ENCODE data around the gene NINL.
A peak's percentile ranks its signal among the peaks of the same experiment; 100 is the strongest.
"Not testable (repeated sequence)": the region's sequence is repeated elsewhere in the genome, so short reads cannot be mapped to it uniquely, and the experiment has no call there.

NINL gene

DNA sequence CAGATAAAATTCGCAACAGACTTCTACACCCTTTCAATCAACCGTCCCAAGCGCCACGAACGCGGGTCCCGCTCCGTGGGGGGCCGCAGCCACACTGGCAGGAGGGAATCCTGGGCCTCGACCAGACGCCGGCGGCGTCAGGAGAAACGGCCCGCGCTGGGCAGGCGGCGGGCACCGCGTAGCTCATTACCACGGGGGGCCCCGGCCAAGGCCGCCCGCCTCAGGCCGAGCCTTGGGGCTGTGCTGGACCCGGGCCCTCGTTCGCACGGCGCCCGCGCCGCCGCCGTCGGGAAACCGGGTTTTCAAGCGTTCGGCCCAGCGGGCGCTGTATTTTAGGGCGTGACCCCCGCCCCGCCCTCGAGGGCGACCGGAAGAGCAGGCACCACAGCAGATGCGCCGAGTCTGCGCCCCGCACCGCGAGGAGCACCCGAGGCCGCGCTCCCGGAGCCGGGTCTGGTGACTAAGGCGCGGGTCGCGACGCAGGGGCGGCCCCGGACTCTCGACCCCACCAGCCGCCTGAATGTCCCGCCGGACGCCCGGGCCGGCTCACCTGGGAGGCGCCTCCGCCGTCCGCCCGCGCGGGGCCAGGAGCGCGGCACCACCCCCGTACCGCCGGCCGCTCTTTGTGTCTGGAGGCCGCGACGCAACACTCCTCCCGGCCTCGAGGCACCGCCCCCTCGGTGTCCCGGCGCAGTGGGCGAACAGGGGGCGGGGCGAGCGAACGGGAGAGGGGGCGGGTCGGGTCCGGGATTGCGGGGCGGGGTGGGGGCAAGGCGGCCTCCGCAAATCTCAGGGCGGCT is at the start of gene NINL:
TSS of gene NINL (minus strand) at position 627 of the 800 bp plus-strand sequence. CDS start 58,944 bp downstream, outside the sequence.
- DNase-seq (ENCODE audit: low spot score) = peak; percentile 62

DNA sequence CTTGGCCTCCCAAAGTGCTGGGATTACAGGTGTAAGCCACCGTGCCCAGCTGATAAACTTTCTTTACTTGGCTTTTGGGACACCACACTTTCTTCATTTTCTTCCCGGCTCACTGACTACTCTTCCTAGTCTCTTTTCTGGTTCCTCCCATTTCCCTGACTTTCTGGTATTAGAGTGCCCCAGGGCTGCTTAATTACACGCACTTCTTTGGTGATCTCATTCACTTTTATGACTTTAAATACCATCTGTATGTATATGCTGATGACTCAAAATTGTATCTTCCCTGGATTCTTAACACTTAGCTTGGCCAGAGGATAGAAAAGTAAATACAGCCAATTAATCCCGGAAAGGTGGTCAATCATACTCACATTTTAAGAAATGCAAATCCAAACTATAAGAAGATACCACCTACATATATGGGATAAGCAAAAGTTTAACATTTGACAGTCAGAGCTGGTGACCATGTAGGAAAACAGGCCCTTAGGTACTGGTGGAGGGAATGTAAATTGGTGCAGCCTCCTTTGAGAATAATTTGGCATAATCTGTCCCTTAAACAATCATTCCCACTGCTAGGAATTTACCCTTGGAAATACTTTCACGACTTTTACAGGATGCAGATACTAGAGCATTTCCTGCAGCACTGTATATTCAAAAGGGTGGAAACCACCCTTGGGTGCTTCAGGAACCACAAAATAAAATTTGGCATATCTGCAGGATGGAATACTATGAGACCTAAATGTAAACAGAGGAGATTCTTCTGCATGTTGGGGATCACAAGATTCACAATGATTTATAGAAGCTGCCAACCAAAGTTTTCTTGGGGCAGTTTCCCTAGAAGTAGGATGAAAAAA is 47.8 kb upstream of the NINL start:
- peak; percentile 81 for DNase-seq (ENCODE audit: low spot score)

DNA sequence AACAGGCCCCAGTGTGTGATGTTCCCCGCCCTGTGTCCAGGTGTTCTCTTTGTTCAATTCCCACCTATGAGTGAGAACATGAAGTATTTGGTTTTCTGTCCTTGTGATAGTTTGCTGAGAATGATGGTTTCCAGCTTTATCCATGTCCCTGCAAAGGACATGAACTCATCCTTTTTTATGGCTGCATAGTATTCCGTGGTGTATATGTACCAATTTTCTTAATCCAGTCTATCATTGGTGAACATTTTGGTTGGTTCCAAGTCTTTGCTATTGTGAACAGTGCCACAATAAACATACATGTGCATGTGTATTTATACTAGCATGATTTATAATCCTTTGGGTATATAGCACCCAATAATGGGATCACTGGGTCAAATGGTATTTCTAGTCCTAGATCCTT is 45.3 kb upstream of the NINL start:
- not testable (repeated sequence) for DNase-seq (ENCODE audit: low spot score)

DNA sequence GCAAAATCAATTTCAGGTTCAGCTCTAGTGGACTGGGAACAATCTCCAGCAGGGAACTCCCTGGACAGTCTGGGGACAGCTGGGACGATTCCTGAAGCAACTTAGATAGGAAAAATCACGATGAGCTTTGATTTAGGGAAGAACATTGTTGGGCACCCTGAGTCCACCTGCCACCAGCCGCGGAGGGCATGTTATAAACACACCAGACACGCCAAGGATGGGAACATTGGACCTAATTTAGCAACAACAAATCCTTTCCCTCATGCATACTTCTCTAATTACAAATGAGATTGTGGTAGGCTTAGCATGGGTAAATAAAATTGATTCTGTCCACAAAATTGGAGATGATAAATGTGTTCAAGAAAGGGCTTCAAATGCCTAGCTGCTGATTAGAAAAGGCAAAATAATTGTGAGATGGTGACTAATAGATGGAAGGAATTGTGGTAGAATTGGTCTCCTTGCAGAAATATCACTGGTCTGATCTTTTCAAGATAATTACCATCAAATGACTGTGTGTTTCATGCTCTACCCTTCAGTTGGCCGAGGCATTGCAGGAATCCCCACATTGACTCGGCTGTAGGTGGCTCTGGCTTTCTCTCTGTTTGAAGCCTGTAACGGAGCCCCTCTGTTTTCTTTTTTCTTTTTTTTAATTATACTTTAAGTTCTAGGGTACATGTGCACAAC is 44.6 kb upstream of the NINL start:
- no peak for DNase-seq (ENCODE audit: low spot score)

DNA sequence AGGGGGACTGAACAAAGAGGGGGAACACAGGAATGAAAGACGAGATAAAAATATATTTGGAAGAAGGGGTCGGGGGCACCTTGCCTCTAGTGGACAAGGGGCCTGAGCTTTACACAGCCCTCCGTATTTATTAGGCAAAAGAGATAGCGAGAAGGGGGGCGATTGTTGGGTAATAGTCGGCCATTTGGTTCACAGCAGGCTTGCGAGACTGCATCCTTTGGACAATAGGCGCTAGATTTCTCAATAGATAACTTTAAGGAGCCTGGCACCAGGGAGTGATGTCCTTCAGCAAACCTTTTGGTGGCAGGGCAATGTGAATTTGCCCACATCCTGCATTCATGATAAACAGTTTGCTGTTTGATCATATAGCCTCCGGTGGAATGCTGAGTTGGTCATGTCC is 41.4 kb upstream of the NINL start:
- DNase-seq (ENCODE audit: low spot score) = no peak

DNA sequence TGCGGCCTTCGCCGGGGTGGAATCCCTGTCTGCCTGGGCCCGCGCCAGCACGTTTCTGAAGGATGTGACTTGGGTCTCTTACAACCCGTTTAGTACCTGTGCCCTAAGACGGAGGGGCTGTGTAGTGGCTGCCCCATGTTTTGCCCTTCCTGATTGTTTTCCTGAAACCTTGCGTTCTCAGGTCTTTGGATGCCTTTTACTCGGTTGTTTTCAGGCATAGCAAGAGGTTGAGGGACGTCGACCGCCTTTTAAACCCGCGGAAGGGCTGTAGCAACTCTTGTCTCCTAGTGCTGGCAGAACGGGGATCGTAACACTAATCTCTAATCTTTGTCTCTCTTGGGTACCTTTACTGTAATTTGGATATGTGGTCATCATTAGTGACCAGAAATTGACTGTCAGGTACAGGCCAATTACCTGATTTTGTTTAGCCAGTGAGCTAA is 39.2 kb upstream of the NINL start:
- peak; percentile 62 for DNase-seq (ENCODE audit: low spot score)

DNA sequence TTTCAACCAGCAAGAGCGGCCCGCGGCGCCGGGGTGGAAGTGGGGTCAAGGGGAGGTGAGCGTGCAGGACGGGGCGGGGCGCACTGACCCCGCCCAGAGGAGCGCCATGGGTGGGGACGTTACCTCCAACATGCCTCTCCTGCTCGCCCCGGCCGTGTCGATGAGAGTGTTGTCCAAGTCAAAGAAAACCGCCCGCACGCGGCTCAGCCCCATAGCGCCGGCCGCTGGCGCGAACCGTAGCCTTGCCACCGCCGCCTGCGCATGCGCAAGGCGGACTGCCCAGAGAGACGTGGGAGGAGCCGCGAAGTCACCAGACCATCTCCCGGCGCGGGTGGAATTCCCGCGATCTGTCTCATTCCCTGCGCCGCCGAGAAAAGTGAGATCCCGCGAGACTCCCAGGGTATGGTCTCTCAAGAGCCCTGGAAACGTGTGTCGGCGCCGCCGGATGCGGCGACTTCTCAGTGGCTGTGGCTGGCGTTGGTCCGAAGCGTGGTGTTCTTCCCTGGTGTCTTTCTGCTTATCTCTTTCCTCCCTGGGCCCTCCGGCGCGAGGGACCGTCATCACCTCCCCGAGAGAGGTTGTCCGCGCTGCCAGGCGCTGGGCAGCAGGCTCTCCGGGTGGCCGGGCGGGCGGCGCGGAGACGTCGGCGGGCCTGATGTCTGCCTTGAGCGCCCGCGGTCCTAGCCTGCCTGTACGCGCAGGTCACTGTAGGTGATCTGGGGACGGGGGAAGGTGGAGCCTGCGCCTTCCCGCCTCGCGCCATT is 38.6 kb upstream of the NINL start, which contains the start of gene NANP:
TSS of gene NANP (minus strand) at position 279 of the 764 bp plus-strand sequence. CDS start at position 213, 66 bp downstream.
- peak; percentile 98 for DNase-seq (ENCODE audit: low spot score)

DNA sequence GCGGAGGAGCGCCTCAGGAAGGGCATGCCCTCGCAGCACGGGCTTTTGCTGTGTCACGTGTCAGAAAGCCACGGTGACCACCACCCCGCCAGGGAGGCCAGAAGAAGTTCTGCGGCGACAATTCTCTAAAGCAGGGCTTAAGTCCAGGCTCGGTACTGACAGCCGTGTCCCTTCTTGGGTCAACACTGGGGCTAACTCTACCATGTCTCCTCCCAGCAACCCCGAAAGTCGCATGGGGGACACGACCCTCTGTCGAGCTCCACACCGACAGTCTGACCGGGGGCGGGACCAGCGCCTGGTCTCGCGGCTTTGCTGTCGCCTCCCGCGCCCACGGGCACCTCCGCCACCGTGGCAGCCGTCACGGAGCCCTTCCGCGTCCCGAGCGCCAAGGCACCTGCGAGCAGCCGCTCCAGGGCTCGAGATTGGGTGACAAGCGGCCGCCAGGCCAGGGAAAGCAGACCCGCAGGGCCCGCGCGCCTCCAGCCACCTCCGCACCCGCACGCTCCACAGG is 37.9 kb upstream of the NINL start:
- peak; percentile 63 for DNase-seq (ENCODE audit: low spot score)

DNA sequence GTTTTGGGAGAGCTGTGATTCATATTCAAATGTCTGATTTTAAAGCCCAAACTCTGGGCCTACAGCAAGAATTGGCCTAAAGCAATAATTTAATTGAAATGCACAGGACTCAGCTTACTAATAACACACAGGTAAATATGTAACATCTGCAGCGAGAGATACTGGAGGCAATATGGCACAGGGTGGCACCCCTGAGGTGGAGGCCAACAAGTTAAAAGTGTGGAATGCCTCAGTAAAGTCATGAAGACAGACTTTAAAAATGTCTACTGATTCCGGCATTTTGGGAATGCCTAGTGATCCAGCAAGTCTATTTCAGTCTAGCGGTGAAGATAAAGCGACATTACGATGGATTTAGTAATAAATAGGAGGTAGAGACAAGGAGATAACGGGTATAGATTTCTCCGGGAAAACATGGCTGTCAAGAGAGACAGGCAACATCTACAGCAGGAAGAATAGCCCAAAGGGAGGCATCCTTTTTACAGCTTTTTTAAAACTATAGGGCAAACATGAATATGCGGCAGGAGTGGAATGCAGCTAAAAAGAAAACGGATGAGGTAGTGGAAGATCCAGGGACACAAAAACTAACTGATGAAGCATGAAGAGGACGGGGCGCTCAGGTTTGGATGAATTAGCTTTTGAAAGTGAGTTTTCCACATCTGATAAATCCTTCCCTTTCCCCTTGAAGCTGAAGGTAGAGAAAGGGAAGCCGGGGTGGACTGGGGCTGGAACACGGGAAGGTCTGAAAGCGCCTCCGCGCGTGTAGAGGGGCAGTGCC is 37.3 kb upstream of the NINL start:
- peak; percentile 38 for DNase-seq (ENCODE audit: low spot score)

DNA sequence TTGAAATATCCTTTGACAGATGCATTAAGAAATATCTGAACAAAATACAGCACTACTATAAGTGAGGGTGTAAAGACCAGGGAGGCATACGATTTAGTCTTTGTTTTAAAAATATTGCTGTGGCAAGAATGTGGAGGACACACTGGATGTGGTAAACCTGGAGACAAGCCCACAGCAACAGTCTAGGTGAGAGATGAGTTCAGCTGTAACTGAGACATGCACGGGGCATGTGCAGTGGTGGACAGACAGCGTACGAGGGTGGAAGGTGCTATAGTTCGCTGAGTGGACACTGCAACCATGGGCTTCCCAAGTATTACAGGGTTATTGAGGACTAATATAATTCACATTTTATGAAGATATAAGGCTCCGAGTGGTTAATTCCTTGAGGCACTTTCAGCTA is 36.7 kb upstream of the NINL start:
- peak; percentile 14 for DNase-seq (ENCODE audit: low spot score)

DNA sequence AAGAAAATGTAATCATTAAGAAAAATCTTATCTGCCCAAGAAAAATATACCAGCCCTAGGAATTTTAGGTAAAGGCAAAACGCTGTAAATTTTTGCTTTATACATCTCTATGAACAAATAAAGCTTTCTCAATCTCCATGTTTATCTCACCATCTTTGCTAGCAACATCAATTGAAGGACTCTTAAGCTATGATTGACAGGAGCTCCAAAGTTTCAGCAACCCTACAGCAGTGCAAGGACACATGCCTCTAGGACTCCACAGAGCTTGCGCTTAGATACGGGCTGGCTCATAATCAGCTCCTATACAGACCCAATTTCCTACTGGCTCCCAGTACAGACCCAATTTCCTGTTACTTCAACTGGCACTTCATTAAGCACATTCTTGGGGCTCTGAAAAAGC is 34.2 kb upstream of the NINL start:
- no peak for DNase-seq (ENCODE audit: low spot score)

DNA sequence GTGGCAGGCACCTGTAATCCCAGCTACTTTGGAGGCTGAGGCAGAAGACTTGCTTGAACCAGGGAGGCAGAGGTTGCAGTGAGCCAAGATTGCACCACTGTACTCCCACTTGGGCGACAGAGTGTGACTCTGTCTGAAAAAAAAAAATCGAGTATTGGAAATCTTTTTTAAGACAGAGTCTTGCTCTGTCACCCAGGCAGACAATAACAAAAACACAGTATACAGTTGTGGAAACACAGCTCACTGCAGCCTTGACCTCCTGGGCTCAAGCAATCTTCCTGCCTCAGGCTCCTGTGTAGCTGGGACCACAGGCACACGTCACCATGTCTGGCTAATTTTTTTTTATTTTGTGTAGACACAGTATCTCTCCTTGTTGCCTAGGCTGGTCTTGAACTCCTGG is 23.4 kb upstream of the NINL start:
- no peak for DNase-seq (ENCODE audit: low spot score)

DNA sequence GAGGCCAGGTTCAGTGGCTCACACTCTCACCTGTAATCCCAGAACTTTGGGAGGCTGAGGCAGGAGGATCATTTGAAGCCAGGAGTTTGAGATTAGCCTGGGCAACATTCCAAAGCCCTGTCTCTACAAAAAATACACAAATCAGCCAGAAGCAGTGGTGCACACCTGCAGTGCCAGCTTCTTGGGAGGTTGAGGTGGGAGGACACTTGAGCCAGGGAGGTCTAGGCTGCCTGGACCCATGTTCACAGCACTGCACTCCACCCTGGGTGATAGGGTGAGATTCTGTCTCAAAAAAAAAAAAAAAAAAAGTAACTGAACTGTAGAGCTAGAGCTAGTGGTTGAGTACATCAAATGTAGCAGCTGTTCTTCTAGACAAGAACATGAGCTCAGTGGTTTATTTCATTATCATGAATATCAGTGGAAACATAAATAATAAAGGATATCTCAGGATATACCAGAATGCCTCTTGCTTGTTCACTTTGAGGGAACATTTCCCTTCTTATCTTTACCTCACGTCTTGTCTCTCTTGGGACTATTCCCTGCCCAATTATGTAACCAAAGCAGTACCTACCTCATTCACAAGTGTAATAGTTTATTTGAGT is 20.9 kb upstream of the NINL start:
- no peak for DNase-seq (ENCODE audit: low spot score)

DNA sequence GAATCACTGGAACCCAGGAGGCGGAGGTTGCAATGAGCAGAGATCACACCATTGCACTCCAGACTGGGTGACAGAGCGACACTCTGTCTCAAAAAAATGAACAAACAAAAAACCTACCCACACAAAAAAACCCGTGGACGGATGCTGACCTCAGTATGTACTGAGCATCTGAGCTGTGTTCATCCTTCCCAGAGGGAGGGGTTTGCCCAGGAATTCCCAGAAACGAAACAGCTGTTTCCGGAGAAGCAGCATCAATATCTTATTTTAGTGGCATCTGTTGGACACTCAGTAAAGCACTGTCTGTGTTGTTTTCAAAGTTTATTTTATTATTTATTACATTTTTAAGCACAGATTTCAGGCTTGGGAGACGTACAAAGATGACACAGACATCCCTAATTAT is 19.8 kb upstream of the NINL start:
- no peak for DNase-seq (ENCODE audit: low spot score)

DNA sequence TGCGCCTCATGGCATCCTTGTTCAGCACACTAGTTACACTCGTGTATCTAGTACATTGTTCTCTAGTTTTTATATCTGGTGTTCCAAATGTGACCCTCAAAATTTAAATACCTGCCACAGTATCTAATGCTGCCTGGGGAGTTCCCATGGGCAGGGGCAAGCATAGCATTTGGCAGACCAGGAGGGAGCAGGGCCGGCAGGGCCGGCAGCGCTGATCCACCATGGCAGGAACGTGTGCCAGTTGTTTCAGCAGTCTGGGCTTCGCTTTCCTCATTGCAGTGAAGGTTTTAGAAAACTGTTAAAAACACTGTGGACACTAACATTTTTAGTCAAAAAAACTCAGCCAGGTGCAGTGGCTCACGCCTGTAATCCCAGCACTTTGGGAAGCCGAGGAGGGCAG is 19.3 kb upstream of the NINL start:
- DNase-seq (ENCODE audit: low spot score) = no peak

DNA sequence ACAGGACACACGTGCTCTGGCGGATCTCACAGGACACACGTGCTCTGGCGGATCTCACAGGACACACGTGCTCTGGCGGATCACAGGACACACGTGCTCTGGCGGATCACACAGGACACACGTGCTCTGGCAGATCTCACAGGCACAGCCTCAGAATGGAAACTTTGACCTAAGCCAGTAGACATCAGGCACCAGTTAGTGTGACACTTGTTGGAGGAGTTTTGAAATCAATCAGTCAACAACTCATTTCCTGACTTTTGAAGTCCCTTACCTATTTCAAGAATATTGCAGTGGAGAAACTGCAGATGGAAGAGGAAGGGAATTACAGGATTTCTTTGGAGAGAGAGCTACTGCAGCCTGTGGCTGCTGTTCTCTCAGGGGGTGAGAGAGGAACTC is 17.6 kb upstream of the NINL start:
- not testable (repeated sequence) for DNase-seq (ENCODE audit: low spot score)

DNA sequence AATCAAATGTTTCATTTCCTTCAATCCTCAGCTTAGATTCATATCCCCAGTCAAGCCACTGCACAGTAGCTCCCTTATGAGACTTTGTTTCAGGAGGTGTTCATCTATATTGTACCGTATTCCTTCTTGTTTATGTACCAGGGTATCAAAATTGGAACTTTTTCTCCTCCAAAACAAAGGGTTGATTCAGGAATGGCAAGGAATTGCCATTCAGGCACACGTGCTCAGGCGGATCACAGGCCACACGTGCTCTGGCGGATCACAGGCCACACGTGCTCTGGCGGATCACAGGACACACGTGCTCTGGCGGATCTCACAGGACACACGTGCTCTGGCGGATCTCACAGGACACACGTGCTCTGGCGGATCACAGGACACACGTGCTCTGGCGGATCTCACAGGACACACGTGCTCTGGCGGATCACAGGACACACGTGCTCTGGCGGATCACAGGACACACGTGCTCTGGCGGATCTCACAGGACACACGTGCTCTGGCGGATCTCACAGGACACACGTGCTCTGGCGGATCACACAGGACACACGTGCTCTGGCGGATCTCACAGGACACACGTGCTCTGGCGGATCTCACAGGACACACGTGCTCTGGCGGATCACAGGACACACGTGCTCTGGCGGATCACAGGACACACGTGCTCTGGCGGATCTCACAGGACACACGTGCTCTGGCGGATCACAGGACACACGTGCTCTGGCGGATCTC is 17.0 kb upstream of the NINL start:
- DNase-seq (ENCODE audit: low spot score) = not testable (repeated sequence)

DNA sequence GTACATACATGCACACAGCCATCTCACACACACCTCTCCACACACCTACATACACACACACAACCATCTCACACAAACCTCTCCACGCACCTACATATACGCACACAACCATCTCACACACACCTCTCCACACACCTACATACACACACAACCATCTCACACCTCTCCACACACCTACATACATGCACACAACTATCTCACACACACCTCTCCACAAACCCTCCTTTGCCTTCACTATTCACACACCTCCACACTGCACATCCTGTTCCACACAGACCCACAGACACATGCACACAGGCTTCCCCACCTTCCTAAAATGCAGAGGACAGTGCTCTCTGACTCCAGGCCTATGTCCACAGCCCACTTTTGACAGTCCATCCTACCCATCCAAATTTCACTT is 16.3 kb upstream of the NINL start:
- DNase-seq (ENCODE audit: low spot score) = no peak

DNA sequence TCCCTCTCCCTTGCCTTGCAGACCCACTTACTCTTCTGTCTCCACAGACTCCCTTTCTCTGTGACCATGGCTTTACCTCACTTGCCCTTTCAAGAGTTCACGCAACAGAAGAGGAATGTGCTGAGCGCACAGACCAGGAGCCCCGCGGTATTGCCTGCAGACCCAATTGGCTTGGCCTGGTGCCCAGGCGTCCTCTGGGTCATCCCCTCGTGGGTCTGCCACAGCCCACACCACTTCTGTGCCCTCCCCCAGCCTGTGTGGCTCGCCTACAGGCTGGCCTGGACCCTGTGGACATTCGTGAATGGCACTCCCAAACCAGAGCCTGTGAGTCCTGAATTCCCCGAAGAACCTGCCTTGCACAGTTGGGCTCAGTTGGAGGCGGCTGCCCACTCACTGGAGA is 15.3 kb upstream of the NINL start:
- no peak for DNase-seq (ENCODE audit: low spot score)
